ENCODE measurements around the gene LRMDA.

GRCh38 chr10:76334255-76334654 lies 902.8 kb downstream of the LRMDA start:
- no peak for TF ChIP-seq ZNF629 (tag by site-specific recombination; IDR thresholded peaks at IDR 0.05)
- no peak for TF ChIP-seq CTCF (tag by site-specific recombination; IDR thresholded peaks at IDR 0.05)
- TF ChIP-seq ZBTB21 (tag by site-specific recombination; IDR thresholded peaks at IDR 0.05), result no peak
- no peak for TF ChIP-seq ZEB2 (tag by site-specific recombination; IDR thresholded peaks at IDR 0.05)
- TF ChIP-seq ZNF623 (tag by site-specific recombination; IDR thresholded peaks at IDR 0.05), result no peak
- no peak for TF ChIP-seq ZNF521 (tag by site-specific recombination; IDR thresholded peaks at IDR 0.05)
- TF ChIP-seq REST (tag by site-specific recombination; IDR thresholded peaks at IDR 0.05), result no peak
- no peak for TF ChIP-seq ZNF138 (tag by site-specific recombination; IDR thresholded peaks at IDR 0.05; ENCODE audit: borderline replicate concordance)
